IPS-18a (cell line): ENCODE data around the gene UBE2V1.
"Not testable (repeated sequence)": the region's sequence is repeated elsewhere in the genome, so short reads cannot be mapped to it uniquely, and the experiment has no call there.

Experiments used
- H3K27ac ChIP-seq: one replicate; pipeline ENCODE4 v1.5.1; 2013; ENCODE audit warnings: low read length
- H3K27me3 ChIP-seq: one replicate; pipeline ENCODE4 v1.6.1; 2013; ENCODE audit warnings: mild to moderate bottlenecking, low read length; ENCODE audit not compliant: control insufficient read depth, insufficient read depth
- H3K36me3 ChIP-seq: one replicate; pipeline ENCODE4 v1.6.1; 2013; ENCODE audit warnings: low read depth, low read length; ENCODE audit not compliant: control insufficient read depth
- H3K4me1 ChIP-seq: one replicate; pipeline ENCODE4 v1.6.1; 2013; ENCODE audit warnings: low read depth, low read length; ENCODE audit not compliant: control insufficient read depth
- H3K4me3 ChIP-seq: one replicate; pipeline ENCODE4 v1.5.1; 2013; ENCODE audit warnings: low read length
- H3K9ac ChIP-seq: one replicate; pipeline ENCODE4 v1.6.1; 2013; ENCODE audit warnings: mild to moderate bottlenecking, low read length, moderate library complexity
- H3K9me3 ChIP-seq: one replicate; pipeline ENCODE4 v1.6.1; 2013; ENCODE audit warnings: low read depth, low read length; ENCODE audit not compliant: control insufficient read depth

UBE2V1 gene

GRCh38 chr20:50110141-50111047 is 2.6 kb downstream of the UBE2V1 start:
- Histone ChIP-seq H3K9me3 (no peaks in the 10 kb centered on the region), H3K4me1 (peaks cover 17% of the 10 kb centered on the region), H3K36me3 (peaks cover 8% of the 10 kb centered on the region), H3K4me3 (no peak overlapping the region), H3K27ac (no peak overlapping the region), H3K27me3 (no peaks in the 10 kb centered on the region), H3K9ac (no peak overlapping the region)

DNA sequence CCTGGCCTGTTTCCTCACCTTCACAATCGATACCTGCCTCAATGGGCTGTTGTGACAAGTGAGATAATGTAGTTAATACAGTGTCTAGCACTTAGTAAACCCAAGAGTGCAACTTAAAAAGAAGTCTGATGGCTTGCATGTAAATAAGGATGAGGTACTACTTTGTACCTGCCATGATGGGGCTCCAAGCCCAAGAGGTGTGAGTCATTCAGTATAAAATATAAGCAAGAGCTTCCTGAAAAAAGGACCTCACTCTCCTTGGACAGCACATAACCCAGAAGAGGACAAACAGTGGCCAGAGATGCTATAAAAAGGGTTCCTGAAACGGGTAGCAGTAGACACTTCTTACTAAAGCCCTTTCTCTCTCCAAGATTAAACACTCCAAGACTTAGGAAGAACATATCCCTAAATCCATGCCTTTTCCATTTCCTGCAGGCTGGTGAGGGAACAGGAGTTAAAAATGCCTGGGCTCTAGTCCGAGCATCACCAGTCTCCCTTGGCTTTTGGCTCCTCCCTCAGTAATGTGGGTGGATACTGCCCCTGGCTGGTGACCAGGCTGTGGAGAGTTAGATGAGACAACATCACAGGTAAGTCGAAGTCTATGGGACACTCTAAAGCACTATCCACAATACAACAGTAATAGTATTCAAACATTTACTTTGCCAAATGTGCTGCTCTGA is 4.3 kb downstream of the UBE2V1 start:
- no peak overlapping the region for H3K9ac ChIP-seq
- no peaks in the 10 kb centered on the region for H3K27me3 ChIP-seq
- H3K4me1 ChIP-seq = peaks cover 12% of the 10 kb centered on the region
- no peak overlapping the region for H3K27ac ChIP-seq
- H3K9me3 ChIP-seq = no peaks in the 10 kb centered on the region
- H3K36me3 ChIP-seq = peaks cover 8% of the 10 kb centered on the region
- no peak overlapping the region for H3K4me3 ChIP-seq

DNA sequence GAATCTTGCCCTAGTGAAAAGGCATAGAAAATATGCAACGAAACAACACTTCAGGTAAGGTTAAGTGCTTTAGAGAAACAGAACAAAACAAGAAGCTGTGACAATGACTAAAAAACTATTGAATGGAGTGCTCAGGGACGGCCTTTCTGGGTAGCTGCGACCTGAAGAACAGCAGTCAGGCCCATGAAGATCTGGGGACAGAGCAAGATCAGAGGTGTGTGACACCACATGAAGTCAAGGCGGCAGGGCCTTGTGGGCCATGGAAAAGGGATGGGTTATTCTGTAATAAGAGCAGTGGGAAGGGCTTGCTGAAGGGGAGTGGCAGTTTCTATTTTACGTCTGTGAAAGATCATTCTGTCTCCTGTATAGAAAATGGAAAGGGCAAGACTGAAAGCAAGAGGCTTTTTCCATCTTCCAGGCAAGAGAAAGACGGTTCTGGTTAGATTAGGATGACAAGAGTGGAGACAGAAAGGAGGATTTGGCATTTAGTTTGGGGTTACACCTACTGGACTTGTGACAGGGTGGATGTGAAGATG is 5.1 kb downstream of the UBE2V1 start:
- H3K4me1 ChIP-seq = peaks cover 8% of the 10 kb centered on the region
- no peaks in the 10 kb centered on the region for H3K9me3 ChIP-seq
- no peak overlapping the region for H3K4me3 ChIP-seq
- no peaks in the 10 kb centered on the region for H3K27me3 ChIP-seq
- H3K36me3 ChIP-seq = peaks cover 8% of the 10 kb centered on the region
- no peak overlapping the region for H3K9ac ChIP-seq
- H3K27ac ChIP-seq = no peak overlapping the region

DNA sequence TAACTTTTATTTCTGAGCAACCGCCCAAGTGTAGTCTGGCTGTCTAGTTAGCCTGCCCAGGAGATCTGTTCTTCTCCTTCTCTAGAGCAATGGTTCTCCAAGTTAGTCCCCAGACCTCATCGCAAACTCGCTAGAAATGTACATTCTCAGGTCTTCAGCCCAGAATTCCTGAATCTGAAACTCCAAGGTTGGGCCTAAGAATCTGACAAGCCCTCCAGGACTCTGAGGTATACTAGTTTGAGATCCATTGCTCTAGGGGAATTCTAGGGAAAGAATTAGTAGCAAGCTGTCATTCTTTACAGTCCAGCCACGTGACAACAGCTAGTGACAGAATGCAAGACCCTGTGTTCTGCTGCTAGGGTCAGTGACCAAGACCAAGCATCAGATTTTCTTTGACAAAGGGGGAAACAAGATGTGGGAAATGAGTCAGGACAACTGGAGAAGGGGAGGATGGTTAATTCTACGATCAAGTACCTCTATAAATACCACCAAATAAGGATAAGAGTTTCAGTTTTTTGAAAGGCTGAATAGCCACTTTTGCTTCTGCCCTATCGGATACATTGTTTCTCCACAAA is 5.8 kb downstream of the UBE2V1 start:
- Histone ChIP-seq H3K4me3 (no peak overlapping the region), H3K9ac (no peak overlapping the region), H3K27ac (no peak overlapping the region), H3K4me1 (peaks cover 9% of the 10 kb centered on the region), H3K9me3 (no peaks in the 10 kb centered on the region), H3K36me3 (peaks cover 8% of the 10 kb centered on the region), H3K27me3 (no peaks in the 10 kb centered on the region)

GRCh38 chr20:50106669-50107068 is 6.3 kb downstream of the UBE2V1 start:
- not testable (repeated sequence) for H3K36me3 ChIP-seq, H3K4me1 ChIP-seq, H3K9ac ChIP-seq, H3K27ac ChIP-seq, H3K9me3 ChIP-seq, H3K4me3 ChIP-seq, H3K27me3 ChIP-seq

- H3K27ac ChIP-seq, H3K4me3 ChIP-seq: not testable (repeated sequence)
Measured at GRCh38 chr20:50103464-50104107, 9.4 kb downstream of the UBE2V1 start.

DNA sequence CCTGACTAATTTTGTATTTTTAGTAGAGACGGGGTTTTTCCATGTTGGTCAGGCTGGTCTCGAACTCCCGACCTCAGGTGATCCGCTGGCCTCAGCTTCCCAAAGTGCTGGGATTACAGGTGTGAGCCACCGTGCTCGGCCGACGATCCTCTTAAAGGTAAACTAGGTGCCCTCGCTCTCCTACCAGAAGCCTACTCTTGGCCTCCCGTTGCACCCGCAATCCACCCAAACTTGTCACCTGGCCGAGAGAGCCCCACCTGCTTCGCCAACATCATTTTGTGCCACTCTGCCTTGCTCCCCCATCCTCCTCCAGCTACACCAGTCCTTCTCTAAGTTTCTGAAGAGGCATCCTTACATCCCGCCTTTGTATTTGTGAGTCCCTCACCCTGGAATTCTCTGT is 10.4 kb downstream of the UBE2V1 start:
- not testable (repeated sequence) for H3K4me3 ChIP-seq, H3K9me3 ChIP-seq, H3K9ac ChIP-seq, H3K27ac ChIP-seq, H3K27me3 ChIP-seq, H3K36me3 ChIP-seq
- peaks cover 12% of the 10 kb centered on the region for H3K4me1 ChIP-seq

More at GRCh38 chr20:50103464-50104107, 9.4 kb downstream of the UBE2V1 start:
- peaks cover 12% of the 10 kb centered on the region for H3K4me1 ChIP-seq
- not testable (repeated sequence) for H3K9ac ChIP-seq, H3K27me3 ChIP-seq, H3K36me3 ChIP-seq, H3K9me3 ChIP-seq

GRCh38 chr20:50101887-50102286 is 11.1 kb downstream of the UBE2V1 start:
- Histone ChIP-seq H3K27ac (no peak overlapping the region), H3K4me1 (peaks cover 12% of the 10 kb centered on the region), H3K9ac (no peak overlapping the region), H3K36me3 (no peaks in the 10 kb centered on the region), H3K27me3 (no peaks in the 10 kb centered on the region), H3K9me3 (no peaks in the 10 kb centered on the region), H3K4me3 (no peak overlapping the region)

- Histone ChIP-seq H3K27ac (no peak overlapping the region), H3K9ac (no peak overlapping the region), H3K4me1 (peaks cover 12% of the 10 kb centered on the region), H3K36me3 (peaks cover 5% of the 10 kb centered on the region), H3K27me3 (no peaks in the 10 kb centered on the region), H3K9me3 (no peaks in the 10 kb centered on the region), H3K4me3 (no peak overlapping the region)
Measured at GRCh38 chr20:50101281-50101680, 11.7 kb downstream of the UBE2V1 start.

DNA sequence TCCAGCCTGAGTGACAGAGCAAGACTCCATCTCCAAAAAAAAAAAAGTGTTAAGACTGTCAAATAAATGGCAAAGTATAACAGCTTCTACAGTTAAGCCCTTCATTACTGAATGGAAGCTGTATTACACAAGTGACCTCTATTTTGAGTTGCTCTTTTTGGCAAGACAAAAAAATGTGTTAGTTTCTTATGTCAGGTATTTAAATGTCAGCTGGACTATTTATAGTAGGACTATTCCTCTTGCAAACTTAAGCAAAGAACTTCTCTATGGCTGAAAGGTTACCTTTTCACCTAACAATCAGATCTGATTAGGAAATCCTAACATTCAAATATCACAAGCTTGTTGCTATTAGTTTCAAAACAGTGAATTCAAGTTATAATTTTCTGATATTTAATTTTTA is 12.4 kb downstream of the UBE2V1 start:
- H3K27me3 ChIP-seq = no peaks in the 10 kb centered on the region
- H3K27ac ChIP-seq = no peak overlapping the region
- H3K4me1 ChIP-seq = peaks cover 12% of the 10 kb centered on the region
- H3K9me3 ChIP-seq = no peaks in the 10 kb centered on the region
- no peak overlapping the region for H3K4me3 ChIP-seq
- H3K36me3 ChIP-seq = peaks cover 11% of the 10 kb centered on the region
- H3K9ac ChIP-seq = no peak overlapping the region

DNA sequence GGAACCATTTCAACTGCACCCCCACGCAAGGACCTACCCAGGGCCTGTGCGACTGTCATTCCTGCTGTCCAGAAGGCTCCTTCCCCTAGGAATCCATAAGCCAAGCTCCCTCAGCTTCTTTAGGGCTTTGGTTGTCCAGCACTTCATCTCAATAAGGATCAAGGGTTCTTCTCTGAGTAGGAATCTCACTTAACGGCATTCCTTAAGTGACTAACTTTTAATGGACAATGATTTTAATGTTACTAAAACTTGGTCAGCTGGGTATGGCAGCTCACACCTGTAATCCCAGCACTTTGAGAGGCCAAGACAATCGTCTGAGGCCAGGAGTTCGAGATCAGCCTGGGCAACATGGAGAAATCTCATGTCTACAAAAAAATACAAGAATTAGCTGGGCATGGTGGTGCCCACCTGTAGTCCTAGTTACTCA is 13.4 kb downstream of the UBE2V1 start:
- Histone ChIP-seq H3K9me3 (no peaks in the 10 kb centered on the region), H3K36me3 (peaks cover 21% of the 10 kb centered on the region), H3K4me3 (no peak overlapping the region), H3K27me3 (no peaks in the 10 kb centered on the region), H3K27ac (no peak overlapping the region), H3K9ac (no peak overlapping the region), H3K4me1 (peaks cover 12% of the 10 kb centered on the region)
